Measurements from ENCODE around the gene PSMB4.
"Not testable (repeated sequence)": the region's sequence is repeated elsewhere in the genome, so short reads cannot be mapped to it uniquely, and the experiment has no call there.

DNA sequence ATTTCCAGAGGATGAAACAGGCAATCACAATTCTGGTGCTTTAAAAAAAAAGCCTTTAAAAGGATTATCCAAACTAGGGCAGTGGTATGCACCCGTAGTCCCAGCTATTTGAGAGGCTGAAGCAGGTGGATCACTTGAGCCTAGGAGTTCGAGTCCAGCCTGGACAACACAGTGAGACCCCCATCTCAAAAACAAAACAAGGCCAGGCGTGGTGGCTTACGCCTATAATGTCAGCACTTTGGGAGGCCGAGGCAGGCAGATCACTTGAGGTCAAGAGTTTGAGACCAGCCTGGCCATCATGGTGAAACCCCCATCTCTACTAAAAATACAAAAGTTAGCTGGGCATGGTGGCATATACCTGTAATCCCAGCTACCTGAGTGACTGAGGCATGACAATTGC is 34.5 kb downstream of the PSMB4 start:
- TF ChIP-seq, protein P1, sequence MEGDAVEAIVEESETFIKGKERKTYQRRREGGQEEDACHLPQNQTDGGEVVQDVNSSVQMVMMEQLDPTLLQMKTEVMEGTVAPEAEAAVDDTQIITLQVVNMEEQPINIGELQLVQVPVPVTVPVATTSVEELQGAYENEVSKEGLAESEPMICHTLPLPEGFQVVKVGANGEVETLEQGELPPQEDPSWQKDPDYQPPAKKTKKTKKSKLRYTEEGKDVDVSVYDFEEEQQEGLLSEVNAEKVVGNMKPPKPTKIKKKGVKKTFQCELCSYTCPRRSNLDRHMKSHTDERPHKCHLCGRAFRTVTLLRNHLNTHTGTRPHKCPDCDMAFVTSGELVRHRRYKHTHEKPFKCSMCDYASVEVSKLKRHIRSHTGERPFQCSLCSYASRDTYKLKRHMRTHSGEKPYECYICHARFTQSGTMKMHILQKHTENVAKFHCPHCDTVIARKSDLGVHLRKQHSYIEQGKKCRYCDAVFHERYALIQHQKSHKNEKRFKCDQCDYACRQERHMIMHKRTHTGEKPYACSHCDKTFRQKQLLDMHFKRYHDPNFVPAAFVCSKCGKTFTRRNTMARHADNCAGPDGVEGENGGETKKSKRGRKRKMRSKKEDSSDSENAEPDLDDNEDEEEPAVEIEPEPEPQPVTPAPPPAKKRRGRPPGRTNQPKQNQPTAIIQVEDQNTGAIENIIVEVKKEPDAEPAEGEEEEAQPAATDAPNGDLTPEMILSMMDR (conservative IDR thresholded peaks at IDR 0.05; ENCODE audit: low read depth in 2 of 2): not testable (repeated sequence)
- not testable (repeated sequence) for TF ChIP-seq EZH2 (IDR thresholded peaks at IDR 0.05; ENCODE audit: low read depth, unreplicated experiment); EZH2phosphoT487 (IDR thresholded peaks at IDR 0.05; ENCODE audit: unreplicated experiment); POLR2AphosphoS5 (IDR thresholded peaks at IDR 0.05; ENCODE audit: low read depth); CREB1 (CRISPR knock-in tag; IDR thresholded peaks at IDR 0.05; ENCODE audit: low read depth)
- TF ChIP-seq, protein P2, sequence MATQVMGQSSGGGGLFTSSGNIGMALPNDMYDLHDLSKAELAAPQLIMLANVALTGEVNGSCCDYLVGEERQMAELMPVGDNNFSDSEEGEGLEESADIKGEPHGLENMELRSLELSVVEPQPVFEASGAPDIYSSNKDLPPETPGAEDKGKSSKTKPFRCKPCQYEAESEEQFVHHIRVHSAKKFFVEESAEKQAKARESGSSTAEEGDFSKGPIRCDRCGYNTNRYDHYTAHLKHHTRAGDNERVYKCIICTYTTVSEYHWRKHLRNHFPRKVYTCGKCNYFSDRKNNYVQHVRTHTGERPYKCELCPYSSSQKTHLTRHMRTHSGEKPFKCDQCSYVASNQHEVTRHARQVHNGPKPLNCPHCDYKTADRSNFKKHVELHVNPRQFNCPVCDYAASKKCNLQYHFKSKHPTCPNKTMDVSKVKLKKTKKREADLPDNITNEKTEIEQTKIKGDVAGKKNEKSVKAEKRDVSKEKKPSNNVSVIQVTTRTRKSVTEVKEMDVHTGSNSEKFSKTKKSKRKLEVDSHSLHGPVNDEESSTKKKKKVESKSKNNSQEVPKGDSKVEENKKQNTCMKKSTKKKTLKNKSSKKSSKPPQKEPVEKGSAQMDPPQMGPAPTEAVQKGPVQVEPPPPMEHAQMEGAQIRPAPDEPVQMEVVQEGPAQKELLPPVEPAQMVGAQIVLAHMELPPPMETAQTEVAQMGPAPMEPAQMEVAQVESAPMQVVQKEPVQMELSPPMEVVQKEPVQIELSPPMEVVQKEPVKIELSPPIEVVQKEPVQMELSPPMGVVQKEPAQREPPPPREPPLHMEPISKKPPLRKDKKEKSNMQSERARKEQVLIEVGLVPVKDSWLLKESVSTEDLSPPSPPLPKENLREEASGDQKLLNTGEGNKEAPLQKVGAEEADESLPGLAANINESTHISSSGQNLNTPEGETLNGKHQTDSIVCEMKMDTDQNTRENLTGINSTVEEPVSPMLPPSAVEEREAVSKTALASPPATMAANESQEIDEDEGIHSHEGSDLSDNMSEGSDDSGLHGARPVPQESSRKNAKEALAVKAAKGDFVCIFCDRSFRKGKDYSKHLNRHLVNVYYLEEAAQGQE (IDR thresholded peaks at IDR 0.05; ENCODE audit: unreplicated experiment): not testable (repeated sequence)

Measured in GM23338 (cell line).